Stimulated activated CD4-positive, alpha-beta T cell treated with anti-CD3 and anti-CD28 coated beads, Interleukin-4, amount 100 ng/mL, for 1 hour (primary cell): Measurements from ENCODE around the gene CLK4.

Experiments used
- DNase-seq: peaks from one replicate; pipeline ENCODE4 v3.0.0-alpha.2; 2020

CLK4 gene

GRCh38 chr5:178583279-178583678, 43.6 kb downstream of the CLK4 start:
- no peak for DNase-seq

DNA sequence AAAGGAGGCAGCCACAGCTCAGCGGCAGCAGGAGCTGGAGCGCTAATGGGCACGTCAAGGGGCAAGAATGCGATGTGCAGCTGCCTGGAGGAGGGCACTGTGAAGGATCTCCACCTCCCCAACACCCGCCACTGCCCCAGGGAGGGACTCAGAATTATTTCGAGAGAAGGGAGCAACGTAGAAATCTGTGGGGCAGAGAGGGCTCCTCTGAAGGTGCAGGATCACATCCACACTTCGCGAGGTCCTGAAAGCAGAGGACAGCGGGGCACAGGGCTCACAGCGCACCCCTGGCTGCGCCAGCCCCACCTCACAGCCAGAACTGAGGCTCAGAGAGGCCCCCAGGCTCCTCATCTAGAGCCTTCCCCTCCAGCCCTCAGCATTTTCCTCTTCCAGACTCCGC, 44.6 kb downstream of the CLK4 start:
- no peak for DNase-seq

DNA sequence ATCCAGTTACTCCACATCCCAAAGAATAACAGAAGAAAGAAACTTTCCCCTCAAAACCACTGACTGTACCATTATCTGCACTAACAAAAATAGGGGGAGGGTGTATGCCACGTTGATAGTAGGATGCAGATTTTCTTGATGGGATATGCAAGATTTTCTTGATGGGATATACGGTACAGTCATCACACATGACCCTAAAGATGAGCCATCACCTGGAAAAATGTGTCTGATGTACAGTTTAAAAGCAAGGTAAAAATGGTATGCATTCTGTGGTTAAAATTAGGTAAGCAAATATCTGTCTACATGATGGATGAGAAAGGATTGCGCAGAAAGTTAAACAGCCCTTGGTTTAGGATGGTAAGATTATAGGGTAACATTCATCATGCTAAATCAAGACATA, 45.2 kb downstream of the CLK4 start:
- no peak for DNase-seq

- no peak for DNase-seq
These were observed 46.4 kb downstream of the CLK4 start for GRCh38 chr5:178580271-178580955.

GRCh38 chr5:178577944-178578343, 48.9 kb downstream of the CLK4 start:
- DNase-seq: no peak

GRCh38 chr5:178577376-178577839, 49.4 kb downstream of the CLK4 start:
- no peak for DNase-seq

DNA sequence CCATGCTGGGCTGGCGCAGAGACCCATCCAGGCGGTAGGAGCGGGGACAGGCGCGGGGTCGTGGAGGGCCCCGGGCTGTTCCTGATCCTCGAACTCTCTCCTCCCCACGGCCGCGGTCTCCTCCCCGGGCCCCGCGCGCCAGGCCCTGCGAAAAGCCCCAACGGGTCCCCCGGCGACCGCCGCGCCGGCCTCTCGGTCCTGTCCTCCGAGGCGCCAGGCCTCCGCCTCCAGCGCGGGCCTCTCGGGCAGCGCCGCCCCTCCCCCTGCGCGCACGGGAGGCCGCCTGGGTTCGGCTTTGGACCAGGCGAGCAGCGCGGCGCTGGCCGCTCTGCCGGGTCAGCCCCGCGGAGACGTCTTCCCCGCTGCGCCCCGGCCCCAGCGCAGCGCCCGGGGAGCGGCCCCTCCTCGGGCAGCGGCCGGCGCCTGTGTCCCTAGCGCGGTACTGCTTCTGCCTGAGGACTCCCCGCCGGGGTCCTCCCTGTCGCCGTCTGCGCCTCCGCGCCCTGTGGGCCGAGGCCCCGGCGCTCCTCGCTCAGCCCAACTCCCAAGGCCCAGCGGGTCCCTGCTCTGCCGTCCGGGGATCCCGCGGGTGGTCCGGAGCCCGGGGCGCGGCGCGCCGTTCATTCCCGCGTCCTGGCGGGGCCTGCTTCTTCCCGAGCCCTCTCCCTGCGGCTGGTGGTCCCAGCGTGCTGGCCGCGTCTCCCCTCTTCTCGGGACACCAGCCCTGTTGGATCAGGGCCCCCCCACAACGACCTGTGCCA, 50.1 kb downstream of the CLK4 start:
- no peak for DNase-seq

DNA sequence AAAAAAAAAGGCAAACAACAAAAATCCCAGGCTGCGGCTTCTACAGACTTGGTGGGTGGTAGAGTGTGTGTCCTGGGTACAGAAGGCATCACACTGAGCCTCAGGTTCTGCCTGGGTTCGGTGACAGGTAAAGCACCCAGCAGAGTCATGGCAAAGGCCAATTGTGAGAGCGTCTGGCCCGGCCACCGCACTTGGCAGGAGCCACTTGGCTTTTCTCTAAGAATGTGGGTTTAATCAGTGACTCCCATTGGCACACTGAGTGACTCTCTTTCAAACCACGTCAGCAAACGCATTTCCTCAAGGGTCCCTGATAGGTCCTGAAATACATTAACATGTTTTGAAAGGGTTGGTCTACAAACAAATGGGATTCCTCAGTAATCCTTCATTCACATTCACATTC, 53.6 kb downstream of the CLK4 start:
- no peak for DNase-seq

DNA sequence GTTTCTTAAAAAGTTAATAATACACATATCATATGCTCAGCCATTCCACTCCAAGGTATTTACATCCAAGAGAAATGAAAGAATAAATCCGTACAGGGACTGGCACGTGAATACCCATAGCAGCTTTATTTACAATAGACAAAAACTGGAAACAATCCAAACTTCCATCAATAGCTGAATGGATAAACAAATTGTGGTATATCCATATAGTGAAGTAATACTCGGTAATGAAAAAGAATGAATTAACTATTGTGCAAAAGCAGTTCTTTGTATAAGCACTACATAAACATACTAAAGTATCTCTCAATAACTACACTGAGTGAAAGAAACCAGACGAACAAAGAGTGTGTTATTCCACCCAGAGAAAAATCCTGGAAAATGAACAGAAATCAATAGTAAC, 54.2 kb downstream of the CLK4 start:
- DNase-seq: no peak

GRCh38 chr5:178569485-178569884, 57.4 kb downstream of the CLK4 start:
- DNase-seq: no peak

DNA sequence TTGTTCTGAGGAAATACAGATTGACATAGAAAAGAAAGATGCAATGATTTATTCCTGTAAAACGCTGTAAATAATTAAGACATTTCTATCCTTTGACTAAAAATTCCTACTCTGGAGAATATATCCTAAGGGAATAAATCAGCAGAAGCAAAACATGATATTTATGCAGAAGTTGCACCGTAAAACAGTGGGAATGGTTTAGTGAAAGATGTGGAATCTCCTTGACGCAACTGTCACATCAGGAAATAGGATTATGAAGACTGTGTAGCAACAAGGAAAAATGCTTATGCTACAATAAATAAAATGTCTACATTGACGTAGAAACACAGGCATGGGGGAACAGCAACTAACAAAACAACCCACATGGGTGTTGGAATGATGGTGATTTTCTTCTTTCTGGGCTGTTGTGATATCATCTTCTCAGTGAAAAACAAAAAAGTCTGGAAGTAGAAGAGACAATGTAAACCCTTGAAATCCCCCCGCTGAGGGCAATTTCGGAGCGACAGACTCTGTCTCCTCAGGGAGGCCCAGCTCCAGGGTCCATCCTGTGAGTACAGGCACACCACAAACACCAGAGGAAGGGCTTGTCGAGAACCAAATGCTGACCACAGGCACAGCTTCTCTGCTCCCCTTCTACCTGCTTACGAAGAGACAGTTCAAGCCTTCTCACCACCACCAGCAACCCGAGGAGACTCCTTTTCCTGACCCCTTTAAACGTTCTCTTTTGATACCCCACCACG, 61.9 kb downstream of the CLK4 start:
- no peak for DNase-seq

GRCh38 chr5:178564397-178564796, 62.5 kb downstream of the CLK4 start:
- DNase-seq: no peak

DNA sequence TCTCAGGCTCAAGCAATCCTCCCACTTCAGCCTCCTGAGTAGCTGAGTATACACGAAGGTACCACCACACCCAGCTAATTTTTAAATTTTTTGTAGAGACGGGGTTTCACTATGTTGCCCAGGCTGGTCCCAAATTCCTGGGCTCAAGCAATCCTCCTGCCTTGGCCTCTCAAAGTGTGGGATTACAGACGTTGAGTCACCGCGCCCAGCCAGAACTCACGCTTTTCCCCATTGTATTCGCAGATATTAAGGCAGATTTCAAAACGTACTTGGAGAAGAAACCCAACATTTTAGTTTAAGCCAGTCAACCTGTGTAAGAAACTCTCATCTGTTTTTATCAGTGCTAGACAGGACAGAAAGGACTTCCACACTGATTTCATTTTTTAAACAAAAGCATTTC, 63.2 kb downstream of the CLK4 start:
- DNase-seq: no peak

DNA sequence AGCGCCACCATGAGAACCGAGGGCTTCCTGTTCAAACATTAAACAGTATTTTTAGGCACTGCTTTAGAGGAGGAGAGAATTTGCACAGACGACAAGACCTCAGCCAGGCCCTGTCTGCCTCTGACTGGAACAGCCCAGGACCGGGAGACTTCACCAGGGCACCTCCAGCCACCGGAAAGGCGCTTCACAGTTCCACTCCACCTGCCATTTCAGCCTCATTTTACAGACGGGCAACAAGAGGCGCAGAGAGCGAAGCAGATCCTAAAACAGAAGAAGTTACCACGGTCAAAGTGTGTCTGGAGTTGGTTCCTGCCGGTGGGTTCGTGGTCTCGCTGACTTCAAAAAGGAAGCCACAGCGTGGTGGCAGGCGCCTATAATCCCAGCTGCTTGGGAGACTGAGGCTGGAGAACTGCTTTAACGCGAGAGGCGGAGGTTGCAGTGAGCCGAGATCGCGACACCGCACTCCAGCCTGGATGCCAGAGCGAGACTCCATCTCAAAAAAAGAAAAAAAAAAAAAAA, 65.0 kb downstream of the CLK4 start:
- no peak for DNase-seq

DNA sequence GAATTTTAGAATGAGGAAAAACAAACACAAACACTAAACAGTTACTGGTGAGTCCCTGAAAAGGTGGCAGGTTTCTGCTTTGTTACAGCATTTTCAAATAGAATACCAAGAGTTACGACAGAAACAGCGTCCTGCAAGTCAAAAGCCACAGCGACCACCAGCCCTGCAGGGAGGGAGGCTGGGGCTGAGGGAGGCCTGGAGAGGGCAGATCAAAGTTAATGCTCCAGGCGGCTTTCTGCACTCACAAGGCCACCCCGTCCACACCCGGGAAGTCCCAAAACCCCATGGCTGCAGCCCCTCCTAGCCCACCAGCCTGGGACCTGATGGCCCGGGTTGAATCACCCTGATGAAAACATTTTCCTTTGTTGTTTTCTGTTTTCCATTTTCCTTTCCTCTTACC, 65.9 kb downstream of the CLK4 start:
- DNase-seq: no peak

- no peak for DNase-seq
These were observed 69.4 kb downstream of the CLK4 start for GRCh38 chr5:178557416-178557815.

DNA sequence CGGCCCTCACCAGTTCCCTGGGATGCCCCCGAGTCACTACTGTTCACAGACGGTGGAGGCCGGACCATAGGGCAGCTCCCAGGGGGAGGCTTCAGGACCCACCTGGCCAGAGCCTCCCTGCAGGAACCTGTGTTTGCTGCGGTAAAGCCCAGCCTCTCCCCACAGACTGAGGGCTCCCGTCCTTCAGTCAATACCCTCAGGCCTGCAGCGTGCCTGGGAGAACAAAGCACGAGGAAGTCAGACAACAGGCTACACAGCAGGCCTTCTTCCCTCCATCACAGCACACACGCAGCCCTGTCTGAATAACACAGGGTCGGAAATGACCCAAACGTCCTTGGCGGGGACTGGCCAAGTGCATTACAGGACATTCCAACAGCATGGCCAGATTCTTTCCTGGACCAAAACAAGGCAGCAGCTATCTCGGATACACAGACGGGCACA, 71.1 kb downstream of the CLK4 start:
- no peak for DNase-seq

GRCh38 chr5:178555005-178555404, 71.8 kb downstream of the CLK4 start:
- no peak for DNase-seq

GRCh38 chr5:178554311-178554710, 72.5 kb downstream of the CLK4 start:
- DNase-seq: no peak

GRCh38 chr5:178553517-178553916, 73.3 kb downstream of the CLK4 start:
- no peak for DNase-seq
